ENCODE data around the gene PHLDB3.

Gene PHLDB3

DNA sequence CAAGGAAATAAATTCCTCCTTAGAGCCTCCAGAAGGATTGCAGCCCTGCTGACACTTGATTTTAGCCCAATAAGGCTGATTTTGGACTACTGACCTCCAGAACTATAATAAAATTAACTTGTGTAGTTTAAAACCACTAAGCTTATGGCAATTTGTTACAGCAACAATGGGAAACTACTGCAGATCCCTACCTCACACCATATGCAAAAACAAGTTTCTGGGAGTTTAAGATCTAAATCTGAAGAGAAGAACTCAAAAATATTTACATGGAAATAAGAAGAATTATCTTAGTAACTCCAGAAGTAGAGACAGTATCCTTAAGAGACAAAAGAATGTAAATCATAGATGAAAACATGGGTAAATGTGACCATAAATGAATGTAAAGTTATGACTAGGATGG is 34.4 kb upstream of the PHLDB3 start:
- POLR2A ChIA-PET, result no interaction called here
- H3K4me1 ChIP-seq (ENCODE audit: control extremely low read depth in 1 of 4, control insufficient read depth in 4 of 4, insufficient read depth in 4 of 4, low read length in 3 of 4), result peaks cover 0 to 11% (median 9%) of the 10 kb centered on the region in 4 experiments
- H3K27me3 ChIP-seq (replicated peaks in 2 of 5; ENCODE audit: control insufficient read depth in 4 of 5, insufficient read depth in 5 of 5, low read length in 4 of 5), result no peaks in the 10 kb centered on the region
- CTCF ChIA-PET, result interaction anchor here (12.5 kb wide), 1 partner anchor 15 kb away, joined by 111 read pairs; no protein-coding TSS in a partner anchor
- DNase-seq, result peak in 1 of 3 donors; percentile 34
- no peak overlapping the region for H3K4me3 ChIP-seq (ENCODE audit: control insufficient read depth in 1 of 7, extremely low read depth in 1 of 7, insufficient read depth in 4 of 7, low read depth in 2 of 7, low read length in 6 of 7)
- H3K36me3 ChIP-seq (ENCODE audit: control insufficient read depth in 4 of 4, insufficient read depth in 4 of 4, low read length in 3 of 4), result peaks cover 17 to 67% (median 39%) of the 10 kb centered on the region in 4 experiments
- H3K27ac ChIP-seq (ENCODE audit: insufficient read depth in 1 of 2, low read depth in 1 of 2, low read length in 2 of 2, poor library complexity in 1 of 2, severe bottlenecking in 2 of 2), result no peak overlapping the region
- H3K9me3 ChIP-seq (ENCODE audit: control extremely low read depth in 1 of 5, control insufficient read depth in 4 of 5, insufficient read depth in 2 of 5, low read depth in 1 of 5, low read length in 4 of 5), result peaks cover 0 to 10% (median 4%) of the 10 kb centered on the region in 5 experiments

DNA sequence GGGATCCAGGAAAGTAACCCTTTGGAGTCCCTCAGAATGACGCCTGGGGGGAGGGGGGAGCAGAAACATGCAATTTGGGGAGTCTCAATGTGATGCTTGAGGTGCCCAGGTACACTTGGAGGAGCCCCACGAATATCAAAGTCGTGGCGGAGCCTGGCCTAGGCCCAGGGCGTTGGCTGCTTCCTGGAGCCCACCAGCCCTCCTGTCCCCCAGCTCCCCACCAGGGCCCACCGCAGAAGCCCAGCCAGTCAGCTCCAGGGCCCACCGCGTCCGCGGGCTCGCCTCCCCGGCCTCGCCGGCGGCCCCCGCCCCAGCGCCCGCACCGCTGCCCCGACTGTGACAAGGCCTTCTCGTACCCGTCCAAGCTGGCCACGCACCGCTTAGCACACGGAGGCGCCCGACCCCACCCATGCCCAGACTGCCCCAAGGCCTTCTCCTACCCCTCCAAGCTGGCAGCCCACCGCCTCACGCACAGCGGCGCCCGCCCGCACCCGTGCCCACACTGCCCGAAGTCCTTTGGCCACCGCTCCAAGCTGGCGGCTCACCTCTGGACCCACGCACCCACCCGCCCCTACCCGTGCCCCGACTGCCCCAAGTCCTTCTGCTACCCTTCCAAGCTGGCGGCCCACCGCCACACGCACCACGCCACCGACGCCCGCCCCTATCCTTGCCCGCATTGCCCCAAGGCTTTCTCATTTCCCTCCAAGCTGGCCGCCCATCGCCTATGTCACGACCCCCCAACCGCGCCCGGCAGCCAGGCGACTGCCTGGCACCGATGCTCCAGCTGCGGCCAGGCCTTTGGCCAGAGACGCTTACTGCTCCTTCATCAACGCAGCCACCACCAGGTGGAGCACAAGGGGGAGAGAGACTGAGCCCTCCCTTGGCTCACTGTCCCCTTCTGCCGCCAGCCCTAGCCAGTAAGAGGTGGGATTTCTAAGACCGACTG is 30.5 kb upstream of the PHLDB3 start:
- peaks cover 0 to 29% (median 25%) of the 10 kb centered on the region in 4 experiments for H3K4me1 ChIP-seq (ENCODE audit: control extremely low read depth in 1 of 4, control insufficient read depth in 4 of 4, insufficient read depth in 4 of 4, low read length in 3 of 4)
- H3K27me3 ChIP-seq (replicated peaks in 2 of 5; ENCODE audit: control insufficient read depth in 4 of 5, insufficient read depth in 5 of 5, low read length in 4 of 5), result no peaks in the 10 kb centered on the region
- 86% methylated on average over 50 of the region's 62 CpGs for WGBS (ENCODE audit: insufficient coverage)
- ChIA-PET CTCF (interaction anchor here (0.7 to 12.5 kb wide), 20 partner anchors 10 to 116 kb away, joined by 3 to 111 read pairs (median 4); partner anchors contain the start of genes IRGQ, SRRM5 and ZNF576), POLR2A (interaction anchor here (1.7 kb wide), 1 partner anchor 60 kb away, joined by 6 read pairs; the partner anchor contains the start of gene IRGQ)
- H3K27ac ChIP-seq (ENCODE audit: insufficient read depth in 1 of 2, low read depth in 1 of 2, low read length in 2 of 2, poor library complexity in 1 of 2, severe bottlenecking in 2 of 2), result no peak overlapping the region
- no peak overlapping the region for H3K4me3 ChIP-seq (ENCODE audit: control insufficient read depth in 1 of 7, extremely low read depth in 1 of 7, insufficient read depth in 4 of 7, low read depth in 2 of 7, low read length in 6 of 7)
- peaks cover 0 to 10% (median 4%) of the 10 kb centered on the region in 5 experiments for H3K9me3 ChIP-seq (ENCODE audit: control extremely low read depth in 1 of 5, control insufficient read depth in 4 of 5, insufficient read depth in 2 of 5, low read depth in 1 of 5, low read length in 4 of 5)
- H3K36me3 ChIP-seq (ENCODE audit: control insufficient read depth in 4 of 4, insufficient read depth in 4 of 4, low read length in 3 of 4), result peaks cover 3 to 33% (median 16%) of the 10 kb centered on the region in 4 experiments
- peak; percentile 61 to 74 (median 71) for DNase-seq

DNA sequence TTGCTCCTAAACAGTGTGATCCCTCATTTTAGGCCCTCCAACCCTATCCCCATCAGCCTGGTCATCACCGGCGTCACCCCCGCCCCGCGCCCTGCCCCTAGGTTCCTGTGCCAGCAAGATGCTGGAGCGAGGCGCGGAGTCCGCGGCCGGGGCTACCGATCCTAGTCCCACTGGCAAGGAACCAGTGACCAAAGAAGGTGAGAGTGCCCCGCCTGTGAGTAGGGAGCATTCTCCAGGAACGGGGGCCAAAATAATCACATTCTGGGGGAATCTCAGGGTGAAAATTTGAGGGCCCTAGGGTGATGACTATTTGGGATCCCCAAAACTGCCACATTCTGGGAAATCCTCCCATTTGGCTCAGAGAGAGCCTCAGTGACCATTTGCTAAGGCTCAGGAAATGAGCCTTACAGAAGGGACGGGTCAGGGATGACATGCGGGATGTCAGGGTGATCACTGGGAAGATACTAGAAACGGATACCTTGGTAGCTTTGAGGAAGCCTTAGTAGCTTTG is 29.8 kb upstream of the PHLDB3 start:
- ChIA-PET POLR2A (interaction anchor here (1.2 to 1.7 kb wide), 2 partner anchors 15 to 60 kb away, joined by 4 to 6 read pairs; partner anchors contain the start of gene IRGQ), CTCF (interaction anchor here (0.7 to 12.5 kb wide), 10 partner anchors 10 to 135 kb away, joined by 3 to 111 read pairs (median 5); partner anchors contain the start of gene IRGQ)
- Histone ChIP-seq H3K36me3 (ENCODE audit: control insufficient read depth in 4 of 4, insufficient read depth in 4 of 4, low read length in 3 of 4) (peaks cover 3 to 28% (median 13%) of the 10 kb centered on the region in 4 experiments), H3K4me3 (ENCODE audit: control insufficient read depth in 1 of 7, extremely low read depth in 1 of 7, insufficient read depth in 4 of 7, low read depth in 2 of 7, low read length in 6 of 7) (peak overlapping the region in 4 of 7 experiments; percentile 23 to 90 (median 82)), H3K27ac (ENCODE audit: insufficient read depth in 1 of 2, low read depth in 1 of 2, low read length in 2 of 2, poor library complexity in 1 of 2, severe bottlenecking in 2 of 2) (no peak overlapping the region), H3K27me3 (replicated peaks in 2 of 5; ENCODE audit: control insufficient read depth in 4 of 5, insufficient read depth in 5 of 5, low read length in 4 of 5) (no peaks in the 10 kb centered on the region), H3K4me1 (ENCODE audit: control extremely low read depth in 1 of 4, control insufficient read depth in 4 of 4, insufficient read depth in 4 of 4, low read length in 3 of 4) (peaks cover 0 to 29% (median 25%) of the 10 kb centered on the region in 4 experiments), H3K9me3 (ENCODE audit: control extremely low read depth in 1 of 5, control insufficient read depth in 4 of 5, insufficient read depth in 2 of 5, low read depth in 1 of 5, low read length in 4 of 5) (peaks cover 0 to 9% (median 4%) of the 10 kb centered on the region in 5 experiments)
- no peak for DNase-seq
- 79% methylated on average over 11 of the region's 17 CpGs for WGBS (ENCODE audit: insufficient coverage)

DNA sequence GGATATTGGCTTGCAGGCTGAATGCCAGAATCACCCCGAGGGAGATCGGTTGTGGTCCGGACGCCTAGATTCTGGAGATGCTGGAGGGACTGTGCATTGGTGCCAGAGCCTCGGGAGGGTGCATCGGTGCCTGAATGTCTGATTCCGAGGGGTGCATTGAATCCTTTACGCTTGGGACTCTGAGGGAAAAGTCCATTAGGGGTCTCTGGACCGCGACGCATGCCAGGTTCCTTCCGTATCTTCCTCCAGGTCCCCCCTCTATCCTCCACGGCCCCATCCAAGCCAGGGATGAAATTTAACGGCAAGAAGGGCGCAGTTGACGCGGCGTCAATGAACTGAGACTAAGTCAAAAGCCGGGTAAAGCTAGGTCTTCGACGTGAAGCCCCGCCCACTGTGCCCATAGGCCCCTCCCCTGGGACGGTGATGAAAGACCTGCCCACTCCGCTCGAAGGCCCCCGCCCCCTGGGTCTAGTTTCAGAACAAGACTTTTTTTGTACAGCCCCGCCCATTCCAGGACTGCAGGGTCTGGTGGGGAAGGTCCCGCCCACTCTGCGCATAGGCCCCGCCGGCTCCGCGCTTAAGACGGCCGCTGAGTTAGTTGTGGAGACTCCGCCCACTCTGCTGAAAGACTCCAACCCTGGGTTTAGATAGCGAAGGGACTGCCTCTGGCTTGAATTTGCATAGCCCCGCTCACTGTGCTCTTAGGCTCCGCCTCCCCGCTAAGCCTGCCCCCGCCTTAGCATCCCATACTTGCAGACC is 29.2 kb upstream of the PHLDB3 start:
- peak; percentile 100 for DNase-seq
- H3K27me3 ChIP-seq (replicated peaks in 2 of 5; ENCODE audit: control insufficient read depth in 4 of 5, insufficient read depth in 5 of 5, low read length in 4 of 5), result no peaks in the 10 kb centered on the region
- H3K9me3 ChIP-seq (ENCODE audit: control extremely low read depth in 1 of 5, control insufficient read depth in 4 of 5, insufficient read depth in 2 of 5, low read depth in 1 of 5, low read length in 4 of 5), result peaks cover 0 to 3% (median 1%) of the 10 kb centered on the region in 5 experiments
- H3K36me3 ChIP-seq (ENCODE audit: control insufficient read depth in 4 of 4, insufficient read depth in 4 of 4, low read length in 3 of 4), result peaks cover 3 to 22% (median 8%) of the 10 kb centered on the region in 4 experiments
- H3K4me1 ChIP-seq (ENCODE audit: control extremely low read depth in 1 of 4, control insufficient read depth in 4 of 4, insufficient read depth in 4 of 4, low read length in 3 of 4), result peaks cover 0 to 29% (median 25%) of the 10 kb centered on the region in 4 experiments
- POLR2A ChIA-PET, result interaction anchor here (1.2 kb wide), 1 partner anchor 14 kb away, joined by 4 read pairs; no protein-coding TSS in a partner anchor
- WGBS (ENCODE audit: insufficient coverage), result under 1% methylated on average over 41 of the region's 41 CpGs
- CTCF ChIA-PET, result interaction anchor here (0.7 to 12.5 kb wide), 9 partner anchors 9 to 135 kb away, joined by 3 to 111 read pairs (median 4); no protein-coding TSS in a partner anchor
- no peak overlapping the region for H3K27ac ChIP-seq (ENCODE audit: insufficient read depth in 1 of 2, low read depth in 1 of 2, low read length in 2 of 2, poor library complexity in 1 of 2, severe bottlenecking in 2 of 2)
- peak overlapping the region; percentile 69 to 90 (median 76) for H3K4me3 ChIP-seq (ENCODE audit: control insufficient read depth in 1 of 7, extremely low read depth in 1 of 7, insufficient read depth in 4 of 7, low read depth in 2 of 7, low read length in 6 of 7)

DNA sequence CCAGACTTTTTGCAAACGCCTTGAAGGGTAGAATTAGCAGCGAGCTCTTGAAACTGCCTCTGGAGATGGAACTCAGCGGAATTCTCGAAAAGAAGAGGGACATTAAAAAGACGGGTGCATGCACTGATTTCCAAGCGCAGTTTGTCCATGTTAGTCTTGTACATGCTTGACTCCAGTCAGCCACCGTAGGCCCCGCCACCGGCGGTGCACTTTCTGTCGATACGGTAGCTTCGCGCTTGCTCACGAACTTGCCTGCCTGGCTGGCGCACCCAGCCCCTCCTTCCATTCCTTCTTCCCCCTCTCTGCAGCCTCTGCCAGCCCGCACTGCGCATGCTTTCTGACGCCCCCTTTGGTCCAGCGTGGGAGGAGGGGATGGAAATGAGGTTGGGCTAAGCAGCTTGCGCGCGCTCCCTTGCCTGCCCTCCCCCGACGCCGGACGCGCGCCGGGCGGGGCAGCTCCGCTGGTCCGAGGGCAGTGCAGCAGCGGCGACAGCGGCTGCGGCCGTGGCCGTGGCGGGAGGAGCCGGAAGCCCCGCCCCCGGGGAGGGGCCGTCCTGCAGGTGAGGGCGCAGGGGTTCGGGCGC is 28.5 kb upstream of the PHLDB3 start, which contains the start of gene ZNF575:
Gene ZNF575, plus strand, starts transcription at position 227 of the 584 bp plus-strand sequence. CDS start 1,235 bp downstream, outside the sequence.
- H3K4me3 ChIP-seq (ENCODE audit: control insufficient read depth in 1 of 7, extremely low read depth in 1 of 7, insufficient read depth in 4 of 7, low read depth in 2 of 7, low read length in 6 of 7), result peak within 1 kb of the TSS; percentile 69 to 90 (median 76)
- peaks cover 0 to 29% (median 25%) of the 10 kb centered on the region in 4 experiments for H3K4me1 ChIP-seq (ENCODE audit: control extremely low read depth in 1 of 4, control insufficient read depth in 4 of 4, insufficient read depth in 4 of 4, low read length in 3 of 4)
- peak; percentile 92 to 96 (median 94) for DNase-seq
- ChIA-PET POLR2A (interaction anchor here (1.2 kb wide), 1 partner anchor 14 kb away, joined by 4 read pairs; no protein-coding TSS in a partner anchor), CTCF (interaction anchor here (0.6 to 12.5 kb wide), 8 partner anchors 9 to 136 kb away, joined by 3 to 111 read pairs (median 4); no protein-coding TSS in a partner anchor)
- H3K9me3 ChIP-seq (ENCODE audit: control extremely low read depth in 1 of 5, control insufficient read depth in 4 of 5, insufficient read depth in 2 of 5, low read depth in 1 of 5, low read length in 4 of 5), result no peaks in the 10 kb centered on the region
- no peaks in the 10 kb centered on the region for H3K27me3 ChIP-seq (replicated peaks in 2 of 5; ENCODE audit: control insufficient read depth in 4 of 5, insufficient read depth in 5 of 5, low read length in 4 of 5)
- 0% methylated on average over 23 of the region's 47 CpGs for WGBS (ENCODE audit: insufficient coverage)
- H3K27ac ChIP-seq (ENCODE audit: insufficient read depth in 1 of 2, low read depth in 1 of 2, low read length in 2 of 2, poor library complexity in 1 of 2, severe bottlenecking in 2 of 2), result peak within 1 kb of the TSS in 1 of 2 experiments; percentile 15
- peaks cover 0 to 15% (median 3%) of the 10 kb centered on the region in 4 experiments for H3K36me3 ChIP-seq (ENCODE audit: control insufficient read depth in 4 of 4, insufficient read depth in 4 of 4, low read length in 3 of 4)

DNA sequence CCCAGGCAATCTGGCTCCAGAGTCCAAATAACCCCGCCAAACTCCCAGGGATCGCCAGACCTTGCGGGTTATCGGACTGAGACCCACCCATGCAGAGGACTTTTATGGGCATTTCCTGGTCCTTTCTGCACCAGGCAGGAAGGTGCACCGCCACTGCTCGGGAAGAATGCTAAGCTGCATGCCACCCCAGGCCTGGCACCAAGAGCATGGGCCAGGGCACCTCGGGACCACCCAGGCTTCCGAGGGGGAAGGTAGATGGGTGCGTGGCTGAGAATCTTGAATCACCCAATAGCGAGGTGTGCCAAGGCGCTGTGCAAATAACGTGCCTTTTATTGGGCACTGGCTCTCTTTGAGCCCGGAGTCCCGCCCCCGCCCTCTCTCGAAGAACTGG is 28.0 kb upstream of the PHLDB3 start:
- ChIA-PET CTCF (interaction anchor here (0.6 to 12.5 kb wide), 7 partner anchors 9 to 136 kb away, joined by 3 to 111 read pairs (median 4); no protein-coding TSS in a partner anchor), POLR2A (no interaction called here)
- peaks cover 0 to 32% (median 27%) of the 10 kb centered on the region in 4 experiments for H3K4me1 ChIP-seq (ENCODE audit: control extremely low read depth in 1 of 4, control insufficient read depth in 4 of 4, insufficient read depth in 4 of 4, low read length in 3 of 4)
- H3K27me3 ChIP-seq (replicated peaks in 2 of 5; ENCODE audit: control insufficient read depth in 4 of 5, insufficient read depth in 5 of 5, low read length in 4 of 5), result no peaks in the 10 kb centered on the region
- DNase-seq, result no peak
- 0% methylated on average over 14 of the region's 16 CpGs for WGBS (ENCODE audit: insufficient coverage)
- peaks cover 0 to 10% (median 3%) of the 10 kb centered on the region in 4 experiments for H3K36me3 ChIP-seq (ENCODE audit: control insufficient read depth in 4 of 4, insufficient read depth in 4 of 4, low read length in 3 of 4)
- peak overlapping the region in 1 of 2 experiments; percentile 15 for H3K27ac ChIP-seq (ENCODE audit: insufficient read depth in 1 of 2, low read depth in 1 of 2, low read length in 2 of 2, poor library complexity in 1 of 2, severe bottlenecking in 2 of 2)
- peak overlapping the region; percentile 69 to 90 (median 76) for H3K4me3 ChIP-seq (ENCODE audit: control insufficient read depth in 1 of 7, extremely low read depth in 1 of 7, insufficient read depth in 4 of 7, low read depth in 2 of 7, low read length in 6 of 7)
- no peaks in the 10 kb centered on the region for H3K9me3 ChIP-seq (ENCODE audit: control extremely low read depth in 1 of 5, control insufficient read depth in 4 of 5, insufficient read depth in 2 of 5, low read depth in 1 of 5, low read length in 4 of 5)

All from common myeloid progenitor, CD34-positive (primary cell).